Caco-2 (cell line): ENCODE measurements around the gene HS3ST1. TPM values are rescaled to one million over a fixed set of nuclear protein-coding genes. Genes with fewer than 3 reads are reported as not detected.

Experiments
- BruUV-seq: library from RNA; stranded (reverse); fragments of 400-500 nt; replicated peaks from 2 replicates; lab custom pipeline; 2021; lab: Mats Ljungman, UMichigan
- CTCF ChIA-PET: fragments of 300-600 bp; sonication (Branson Sonifier 250); formaldehyde crosslinking; loops from one replicate; lab custom pipeline; 2022; ENCODE audit warnings: antibody characterized with exemption; lab: Charles Lee
- POLR2A ChIA-PET: fragments of 300-600 bp; sonication (Branson Sonifier 250); formaldehyde crosslinking; loops from one replicate; lab custom pipeline; 2022; ENCODE audit warnings: antibody characterized with exemption; lab: Charles Lee
- DNase-seq, 2 experiments: peaks; one replicate each; pipeline versions ENCODE4 v3.0.0 to v3.0.0-alpha.2; 2020 to 2022
- H3K27me3 ChIP-seq: replicated peaks from 2 replicates; pipeline ENCODE4 v1.6.0; 2011; ENCODE audit warnings: low read length; ENCODE audit not compliant: control insufficient read depth, insufficient read depth
- H3K36me3 ChIP-seq: 2 replicates; pipeline ENCODE4 v1.5.1; 2011; ENCODE audit warnings: low read length; ENCODE audit not compliant: control insufficient read depth, insufficient read depth
- H3K4me1 ChIP-seq: fragments of 250-450 bp; sonication (Bioruptor Pico); 2 replicates; pipeline ENCODE4 v1.5.1; 2020; ENCODE audit warnings: mild to moderate bottlenecking
- H3K4me3 ChIP-seq: 2 replicates; pipeline ENCODE4 v1.5.1; 2011; ENCODE audit warnings: low read depth, mild to moderate bottlenecking, control low read depth, low read length
- H3K9me3 ChIP-seq: fragments of 250-450 bp; sonication (Bioruptor Pico); 2 replicates; pipeline ENCODE4 v1.5.1; 2020; ENCODE audit warnings: mild to moderate bottlenecking, moderate library complexity
- H3K27ac Mint-ChIP-seq: one replicate; pipeline ENCODE4 v1.8.0; 2022; ENCODE audit warnings: mixed read lengths; ENCODE audit not compliant: unreplicated experiment
- H3K27me3 Mint-ChIP-seq: one replicate; pipeline ENCODE4 v1.8.0; 2022; ENCODE audit warnings: mixed read lengths; ENCODE audit not compliant: insufficient read depth, unreplicated experiment
- H3K36me3 Mint-ChIP-seq: one replicate; pipeline ENCODE4 v1.8.0; 2022; ENCODE audit warnings: mild to moderate bottlenecking, mixed read lengths; ENCODE audit not compliant: insufficient read depth, unreplicated experiment
- H3K4me1 Mint-ChIP-seq: one replicate; pipeline ENCODE4 v1.8.0; 2022; ENCODE audit warnings: low read depth, mixed read lengths; ENCODE audit not compliant: unreplicated experiment
- H3K4me3 Mint-ChIP-seq: one replicate; pipeline ENCODE4 v1.8.0; 2022; ENCODE audit warnings: mild to moderate bottlenecking, moderate library complexity, mixed read lengths; ENCODE audit not compliant: unreplicated experiment
- H3K9me3 Mint-ChIP-seq: one replicate; pipeline ENCODE4 v1.8.0; 2022; ENCODE audit warnings: mixed read lengths; ENCODE audit not compliant: unreplicated experiment
- intact Hi-C: fragments of 100-400 bp; cut with micrococcal nuclease; formaldehyde crosslinking; loops from one replicate; pipeline ENCODE4 v1.10.0; 2022; ENCODE audit not compliant: unreplicated experiment
- total RNA-seq: library from RNA; stranded (reverse); gene quantifications from 2 replicates; pipeline ENCODE4 v1.2.3, GENCODE V29; 2022
- TF ChIP-seq, protein P1 (sequence below), 2 experiments: fragments of 200-600 bp in 1 of 2; IDR thresholded peaks; 1 replicate in 1 of 2; 2 replicates in 1 of 2; pipeline versions ENCODE4 v1.5.1 to v1.8.0; 2011 to 2022; ENCODE audit warnings: antibody characterized with exemption in 1 of 2, control low read depth in 1 of 2, inconsistent platforms in 1 of 2, low read depth in 1 of 2, low read length in 1 of 2, mild to moderate bottlenecking in 1 of 2, moderate library complexity in 1 of 2; ENCODE audit not compliant: insufficient read depth in 1 of 2, severe bottlenecking in 1 of 2, unreplicated experiment in 1 of 2

Gene HS3ST1
- total RNA-seq, 1 experiment from 2014 or later, result 4.2 TPM

DNA sequence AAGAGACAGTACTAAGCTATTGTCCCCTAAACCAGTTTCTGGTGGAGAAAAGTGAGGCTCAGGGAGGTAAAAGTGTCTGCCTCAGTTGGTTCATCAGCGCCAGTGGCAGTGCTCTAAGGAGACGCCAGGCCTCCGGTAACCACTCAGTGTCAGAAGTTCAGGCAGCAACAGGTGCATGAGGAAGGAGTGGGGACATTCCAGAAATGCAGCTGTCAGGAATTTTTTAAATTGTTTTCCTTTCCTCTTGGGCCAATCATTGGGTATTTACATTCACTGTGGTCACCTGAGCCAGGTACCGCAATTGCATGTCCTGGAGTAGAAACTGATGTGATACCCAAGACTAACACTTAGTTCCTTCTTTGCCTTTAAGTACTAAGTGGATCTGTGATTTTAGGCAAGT lies 40.2 kb upstream of the HS3ST1 start:
- peak; percentile 49 to 57 for DNase-seq
- POLR2A ChIA-PET, result no interaction called here
- no peaks in the 10 kb centered on the region for H3K36me3 ChIP-seq
- Mint-ChIP-seq H3K27me3 (peaks cover 3% of the 10 kb centered on the region), H3K4me3 (no peak overlapping the region), H3K4me1 (peaks cover 5% of the 10 kb centered on the region), H3K36me3 (no peaks in the 10 kb centered on the region), H3K9me3 (no peaks in the 10 kb centered on the region), H3K27ac (peak overlapping the region; percentile 79)
- TF ChIP-seq, protein P1, sequence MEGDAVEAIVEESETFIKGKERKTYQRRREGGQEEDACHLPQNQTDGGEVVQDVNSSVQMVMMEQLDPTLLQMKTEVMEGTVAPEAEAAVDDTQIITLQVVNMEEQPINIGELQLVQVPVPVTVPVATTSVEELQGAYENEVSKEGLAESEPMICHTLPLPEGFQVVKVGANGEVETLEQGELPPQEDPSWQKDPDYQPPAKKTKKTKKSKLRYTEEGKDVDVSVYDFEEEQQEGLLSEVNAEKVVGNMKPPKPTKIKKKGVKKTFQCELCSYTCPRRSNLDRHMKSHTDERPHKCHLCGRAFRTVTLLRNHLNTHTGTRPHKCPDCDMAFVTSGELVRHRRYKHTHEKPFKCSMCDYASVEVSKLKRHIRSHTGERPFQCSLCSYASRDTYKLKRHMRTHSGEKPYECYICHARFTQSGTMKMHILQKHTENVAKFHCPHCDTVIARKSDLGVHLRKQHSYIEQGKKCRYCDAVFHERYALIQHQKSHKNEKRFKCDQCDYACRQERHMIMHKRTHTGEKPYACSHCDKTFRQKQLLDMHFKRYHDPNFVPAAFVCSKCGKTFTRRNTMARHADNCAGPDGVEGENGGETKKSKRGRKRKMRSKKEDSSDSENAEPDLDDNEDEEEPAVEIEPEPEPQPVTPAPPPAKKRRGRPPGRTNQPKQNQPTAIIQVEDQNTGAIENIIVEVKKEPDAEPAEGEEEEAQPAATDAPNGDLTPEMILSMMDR (IDR thresholded peaks at IDR 0.05; ENCODE audit: insufficient read depth in 1 of 2, low read depth in 1 of 2, low read length in 1 of 2, severe bottlenecking in 1 of 2, unreplicated experiment in 1 of 2), result no peak
- no peak overlapping the region for H3K4me3 ChIP-seq
- CTCF ChIA-PET, result no interaction called here
- 0 out of 2 replicates have a peak, but pooled peaks cover 6% of the 10 kb centered on the region for H3K4me1 ChIP-seq
- H3K9me3 ChIP-seq, result no peaks in the 10 kb centered on the region
- no TSS peak for BruUV-seq
- H3K27me3 ChIP-seq, result no peaks in the 10 kb centered on the region
- intact Hi-C loops, result loop anchor here (2.0 kb wide), 1 partner anchor 40 kb away; the partner anchor contains the start of gene HS3ST1

DNA sequence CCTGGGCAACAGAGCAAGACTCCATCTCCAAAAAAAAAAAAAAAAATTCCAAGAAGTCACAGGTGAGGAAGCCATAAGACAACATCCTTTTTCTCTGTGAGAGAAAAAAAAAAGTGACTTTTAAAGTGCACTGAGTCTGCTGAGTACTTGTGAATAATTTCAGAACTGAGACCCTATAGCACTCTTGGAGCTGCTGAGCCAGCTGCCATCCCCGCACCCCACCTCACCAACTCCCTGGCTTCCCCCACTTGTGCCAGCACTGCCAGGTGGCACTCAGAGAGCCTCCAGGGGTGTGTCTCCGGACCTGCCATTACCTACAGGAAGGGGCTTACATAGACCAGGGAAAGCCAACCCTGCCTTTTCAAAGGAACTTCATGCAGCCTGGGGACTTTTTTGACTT lies 39.2 kb upstream of the HS3ST1 start:
- POLR2A ChIA-PET, result no interaction called here
- TF ChIP-seq, protein P1 (IDR thresholded peaks at IDR 0.05; ENCODE audit: insufficient read depth in 1 of 2, low read depth in 1 of 2, low read length in 1 of 2, severe bottlenecking in 1 of 2, unreplicated experiment in 1 of 2), result no peak
- no peaks in the 10 kb centered on the region for H3K9me3 Mint-ChIP-seq
- intact Hi-C loops, result loop anchor here (2.0 kb wide), 1 partner anchor 39 kb away; the partner anchor contains the start of gene HS3ST1
- no peak overlapping the region for H3K4me3 Mint-ChIP-seq
- peaks cover 5% of the 10 kb centered on the region for H3K4me1 Mint-ChIP-seq
- Histone ChIP-seq H3K36me3 (no peaks in the 10 kb centered on the region), H3K4me3 (no peak overlapping the region), H3K9me3 (no peaks in the 10 kb centered on the region), H3K27me3 (no peaks in the 10 kb centered on the region), H3K4me1 (0 out of 2 replicates have a peak, but pooled peaks cover 6% of the 10 kb centered on the region)
- H3K27ac Mint-ChIP-seq, result no peak overlapping the region
- no peak for DNase-seq
- H3K36me3 Mint-ChIP-seq, result no peaks in the 10 kb centered on the region
- H3K27me3 Mint-ChIP-seq, result peaks cover 3% of the 10 kb centered on the region
- BruUV-seq, result no TSS peak
- CTCF ChIA-PET, result no interaction called here

DNA sequence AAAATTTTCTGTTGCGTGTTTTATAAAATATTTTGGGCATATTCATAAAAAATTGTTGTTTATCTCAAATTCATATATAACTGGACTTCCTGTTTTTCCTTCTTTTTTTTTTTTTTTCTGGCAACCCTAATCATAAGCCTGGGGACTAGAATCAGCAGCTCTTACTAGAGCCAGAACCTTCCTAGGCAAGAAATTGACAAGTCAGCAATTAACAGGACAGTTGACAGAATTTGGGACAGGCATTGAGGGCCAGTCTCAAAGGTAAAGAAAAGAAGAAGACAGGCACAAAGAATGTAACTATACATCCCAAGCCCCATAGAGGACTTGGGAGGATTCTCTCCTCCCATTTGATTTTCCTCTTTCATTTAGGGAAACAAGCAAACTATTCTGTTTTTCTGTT lies 35.0 kb upstream of the HS3ST1 start:
- Mint-ChIP-seq H3K4me1 (peaks cover 3% of the 10 kb centered on the region), H3K27ac (no peak overlapping the region), H3K36me3 (no peaks in the 10 kb centered on the region), H3K27me3 (peaks cover 8% of the 10 kb centered on the region), H3K4me3 (no peak overlapping the region), H3K9me3 (peaks cover 9% of the 10 kb centered on the region)
- no peaks in the 10 kb centered on the region for H3K36me3 ChIP-seq
- BruUV-seq, result no TSS peak
- TF ChIP-seq, protein P1 (IDR thresholded peaks at IDR 0.05; ENCODE audit: insufficient read depth in 1 of 2, low read depth in 1 of 2, low read length in 1 of 2, severe bottlenecking in 1 of 2, unreplicated experiment in 1 of 2), result no peak
- H3K27me3 ChIP-seq, result no peaks in the 10 kb centered on the region
- intact Hi-C loops, result no loop called here
- H3K4me3 ChIP-seq, result no peak overlapping the region
- 0 out of 2 replicates have a peak, but pooled peaks cover 1% of the 10 kb centered on the region for H3K4me1 ChIP-seq
- no peak for DNase-seq
- CTCF ChIA-PET, result no interaction called here
- no peaks in the 10 kb centered on the region for H3K9me3 ChIP-seq
- POLR2A ChIA-PET, result no interaction called here
